ENCODE results near the gene TUSC2.

TUSC2 gene, protein sequence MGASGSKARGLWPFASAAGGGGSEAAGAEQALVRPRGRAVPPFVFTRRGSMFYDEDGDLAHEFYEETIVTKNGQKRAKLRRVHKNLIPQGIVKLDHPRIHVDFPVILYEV

DNA sequence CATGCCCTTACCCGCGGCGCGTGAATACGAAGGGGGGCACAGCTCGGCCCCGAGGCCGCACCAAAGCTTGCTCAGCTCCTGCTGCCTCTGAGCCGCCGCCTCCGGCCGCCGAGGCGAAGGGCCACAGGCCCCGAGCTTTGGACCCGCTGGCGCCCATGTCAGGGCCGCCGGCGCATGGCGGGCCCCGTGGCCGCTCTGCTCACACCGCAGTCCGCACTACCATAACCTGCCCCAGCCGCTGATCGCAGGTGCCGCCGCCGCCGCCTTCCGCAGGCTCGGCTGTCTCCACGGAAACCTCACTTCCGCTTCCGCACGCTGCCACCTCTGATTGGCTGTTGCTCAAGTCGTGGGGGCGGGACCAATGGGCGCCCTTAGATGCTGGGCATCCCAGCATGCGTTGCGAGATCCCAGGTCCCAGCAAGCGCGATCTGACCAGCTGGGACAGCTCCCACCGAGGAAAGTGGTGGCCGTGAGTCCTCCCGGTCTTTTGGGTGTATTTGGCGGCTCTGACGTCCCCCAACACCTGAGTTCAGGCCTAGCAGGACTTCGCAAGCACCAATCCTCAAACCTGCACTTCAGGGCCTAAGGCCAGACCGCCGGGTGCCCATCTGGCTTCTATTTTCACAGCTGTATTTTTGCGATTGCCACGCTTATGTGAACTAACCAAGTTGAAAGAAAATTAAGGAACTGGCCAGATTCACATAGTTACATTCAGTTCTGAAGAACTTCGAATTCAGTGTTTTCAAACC, at the start of gene TUSC2:
Gene TUSC2, minus strand, starts transcription at position 281 of the 749 bp plus-strand sequence. Its CDS starts 124 bp downstream, at position 157.
- peak; percentile 99 for DNase-seq (ENCODE audit: low spot score)

DNA sequence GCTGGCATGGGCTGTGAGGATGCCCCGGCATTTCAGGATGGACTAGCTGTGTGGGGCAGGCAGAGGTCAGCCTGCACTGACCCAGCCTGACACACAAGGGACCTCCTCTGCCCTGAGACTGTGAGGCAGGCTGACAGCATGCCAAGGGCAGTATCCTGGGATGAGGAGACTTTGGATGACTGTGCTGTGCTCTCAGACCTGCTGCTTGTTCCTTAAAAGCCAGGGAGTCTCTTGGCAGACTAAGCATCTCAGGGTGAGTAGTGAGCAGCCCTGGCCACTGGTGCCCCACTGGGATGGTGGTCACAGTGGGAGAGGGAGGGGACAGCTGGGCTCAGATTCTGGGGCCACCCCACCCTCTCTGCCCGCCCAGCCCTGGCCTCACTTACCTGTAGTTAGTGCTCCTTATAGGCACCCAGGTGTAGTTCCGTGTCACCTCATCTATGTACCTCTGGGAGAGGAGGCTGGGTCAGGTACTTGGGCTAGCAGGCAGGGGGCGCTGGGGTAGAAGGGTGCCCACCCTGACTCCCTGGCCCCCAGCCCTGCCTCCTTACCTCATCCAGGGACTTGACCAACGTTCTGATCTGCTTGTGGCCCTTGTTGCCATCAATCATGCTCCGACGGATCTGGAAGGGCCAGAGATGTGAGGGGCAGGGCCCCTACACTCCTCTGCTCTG, 47.4 kb upstream of the TUSC2 start:
- no peak for DNase-seq (ENCODE audit: low spot score)

DNA sequence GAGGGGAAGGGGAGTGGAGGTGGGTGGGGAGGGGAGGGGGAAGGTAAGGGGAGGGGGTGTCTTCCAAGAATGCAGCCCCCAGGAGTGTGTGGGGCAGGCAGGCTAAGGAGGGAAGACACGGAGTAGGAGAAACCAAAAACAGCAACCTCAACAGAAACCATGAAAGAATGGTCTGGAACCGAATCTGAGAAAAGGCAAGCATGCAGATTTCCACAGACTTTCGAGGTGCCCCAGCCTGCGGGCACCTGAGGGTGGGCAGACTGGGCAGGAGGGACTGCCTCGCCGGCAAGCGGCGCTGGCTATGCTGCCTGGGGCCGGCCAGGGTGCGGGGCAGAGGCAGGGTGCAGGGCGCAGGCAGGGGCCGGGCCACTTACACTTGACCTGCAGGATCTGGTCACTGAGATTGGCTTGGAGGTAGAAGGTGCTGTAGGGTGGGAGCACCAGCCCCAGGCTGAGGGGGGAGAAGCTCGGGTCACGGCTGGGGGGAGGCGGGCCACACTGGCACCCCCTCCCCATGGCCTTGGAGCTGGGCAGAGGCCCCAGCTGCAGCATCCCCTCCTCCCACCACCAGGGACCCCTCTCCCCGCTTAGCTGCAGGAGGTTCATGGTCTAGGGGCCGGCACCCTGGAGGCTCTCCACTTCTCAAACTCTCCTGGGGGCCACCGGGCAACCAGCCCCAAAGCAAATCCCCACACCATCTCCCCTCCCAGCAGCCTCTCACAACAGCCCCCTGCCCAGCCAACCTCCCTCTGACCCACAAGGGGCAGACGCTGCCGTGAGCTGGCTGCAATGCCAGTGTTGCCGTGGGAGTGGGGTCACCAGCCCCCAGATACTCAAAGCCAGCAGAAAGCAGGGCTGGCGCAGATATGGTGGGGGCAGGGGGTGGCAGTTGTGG, 46.6 kb upstream of the TUSC2 start:
- DNase-seq (ENCODE audit: low spot score), result no peak

DNA sequence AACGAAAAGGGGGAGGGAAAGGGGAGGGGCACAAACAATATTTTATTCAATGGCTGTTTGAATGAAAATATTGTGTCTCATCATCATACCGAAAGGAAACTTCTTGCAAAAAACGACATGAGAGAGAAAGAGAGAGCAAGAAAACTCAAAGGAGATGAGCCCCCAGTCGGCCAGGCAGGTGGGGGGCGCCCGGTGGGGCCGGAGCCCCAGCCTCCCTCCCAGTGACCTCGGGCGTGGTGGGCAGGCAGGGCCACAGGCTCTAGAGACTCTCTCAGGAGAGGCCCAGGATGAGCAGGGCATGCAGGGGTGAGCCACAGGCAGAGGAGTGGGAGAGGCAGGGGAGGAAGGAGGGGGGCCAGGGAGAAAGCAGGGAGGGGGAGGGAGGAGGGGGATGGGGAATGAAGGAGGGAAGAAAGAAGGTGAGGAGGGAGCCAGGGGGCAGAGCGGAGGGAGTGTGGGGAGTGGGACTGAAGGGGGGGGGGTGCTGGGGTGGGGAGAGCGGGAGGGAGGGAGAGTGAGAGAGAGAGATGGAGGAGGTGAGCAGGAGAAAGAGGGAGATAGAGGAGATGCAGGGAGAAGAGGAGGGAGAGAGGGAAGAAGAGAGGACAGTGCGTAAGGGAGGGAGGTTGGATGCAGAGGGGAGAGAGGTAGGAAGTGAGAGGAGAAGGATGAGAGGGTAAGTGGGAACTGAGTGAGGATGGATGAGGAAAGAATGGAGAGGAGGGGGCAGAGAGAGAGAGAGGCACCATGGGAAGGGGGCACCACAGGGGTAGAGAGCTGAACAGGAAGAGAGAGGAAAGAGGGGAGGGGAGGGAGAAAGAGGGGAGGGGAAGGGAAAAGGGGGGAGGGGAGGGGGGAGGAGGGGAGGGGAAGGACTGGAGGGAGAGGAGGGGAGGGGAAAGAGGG, 45.4 kb upstream of the TUSC2 start:
- no peak for DNase-seq (ENCODE audit: low spot score)

GRCh38 chr3:50372349-50372748, 44.3 kb upstream of the TUSC2 start:
- DNase-seq (ENCODE audit: low spot score), result peak; percentile 73

DNA sequence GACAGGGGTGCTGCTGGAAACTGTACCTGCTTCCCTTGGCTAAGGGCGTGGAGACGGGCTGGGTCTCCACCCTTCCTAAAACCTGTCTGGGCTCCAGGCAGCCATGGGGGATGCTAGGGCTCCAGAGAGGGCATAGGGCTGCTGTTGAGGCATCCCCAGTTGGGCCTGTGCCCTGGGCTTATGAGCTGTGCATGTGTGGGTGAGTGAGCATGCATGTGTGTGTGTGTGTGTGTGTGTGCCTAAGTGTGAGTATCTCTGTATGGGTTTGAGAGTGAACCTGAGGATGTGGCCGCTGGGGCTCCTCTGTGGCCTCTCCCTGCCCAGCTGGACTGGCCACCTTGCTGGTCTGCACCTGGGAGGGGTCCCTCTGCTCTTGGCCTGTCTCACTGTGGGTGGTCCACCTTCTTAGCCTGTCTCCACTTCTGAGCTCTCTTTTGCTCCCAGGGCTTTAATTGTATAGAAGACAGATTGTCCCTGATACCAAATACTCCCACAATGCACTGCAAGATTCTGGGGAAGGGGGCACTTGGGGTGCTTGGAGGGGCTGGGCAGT, 43.2 kb upstream of the TUSC2 start:
- DNase-seq (ENCODE audit: low spot score), result no peak

GRCh38 chr3:50370594-50370993, 42.6 kb upstream of the TUSC2 start:
- no peak for DNase-seq (ENCODE audit: low spot score)

GRCh38 chr3:50369012-50369670, 41.1 kb upstream of the TUSC2 start:
- DNase-seq (ENCODE audit: low spot score), result peak; percentile 33

- DNase-seq (ENCODE audit: low spot score), result no peak
Observed at GRCh38 chr3:50365842-50366220, 37.8 kb upstream of the TUSC2 start.

- DNase-seq (ENCODE audit: low spot score), result peak; percentile 96
Observed at GRCh38 chr3:50365080-50365841, 37.2 kb upstream of the TUSC2 start.

DNA sequence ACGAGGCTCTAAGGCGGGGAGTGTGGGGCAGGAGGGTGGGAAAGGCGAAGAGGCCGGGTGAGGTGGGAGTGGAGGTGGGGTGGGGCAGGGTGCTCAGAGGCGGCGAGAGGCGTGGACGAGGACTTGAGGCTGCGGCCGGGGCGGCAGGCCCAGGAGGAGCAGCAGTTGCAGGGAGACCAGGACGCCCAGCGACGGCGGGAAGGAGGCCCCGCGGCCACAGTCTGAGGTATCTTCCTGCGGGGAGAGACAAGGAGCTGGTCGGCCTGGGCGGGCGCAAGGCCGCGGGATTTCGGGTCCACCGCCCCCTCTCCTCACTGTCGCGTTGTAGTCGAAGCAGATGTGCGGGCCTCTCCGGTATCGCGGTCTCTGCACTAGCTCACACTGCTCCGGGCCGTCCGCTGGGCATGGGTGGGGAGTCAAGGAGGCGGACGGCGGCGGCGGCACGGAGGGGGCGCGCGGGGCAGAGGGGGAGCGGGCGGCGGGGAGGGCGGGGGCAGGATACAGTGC, 36.6 kb upstream of the TUSC2 start:
- DNase-seq (ENCODE audit: low spot score), result no peak

DNA sequence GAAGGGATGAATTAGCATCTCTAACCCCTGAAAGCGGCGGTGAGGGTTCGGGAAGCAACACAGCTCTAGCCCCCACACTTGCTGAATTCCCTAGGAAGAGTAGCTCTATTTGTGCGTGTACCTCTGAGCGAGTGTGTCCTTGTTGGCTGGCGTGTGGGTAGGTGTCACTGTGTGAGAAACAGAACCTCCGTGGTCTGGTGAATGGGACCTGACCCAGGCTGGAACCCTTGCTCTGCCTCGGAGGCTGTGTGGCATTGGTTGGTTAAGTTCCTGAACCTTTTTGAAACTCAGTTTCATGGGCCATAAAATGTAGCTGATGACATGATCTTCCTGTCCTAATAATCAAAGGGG, 31.7 kb upstream of the TUSC2 start:
- no peak for DNase-seq (ENCODE audit: low spot score)

- DNase-seq (ENCODE audit: low spot score), result peak; percentile 98
Observed at GRCh38 chr3:50358911-50359759, 31.1 kb upstream of the TUSC2 start, which contains the start of gene TMEM115. TMEM115 (minus strand) TSS chr3:50359521; CDS start chr3:50359063, 458 bp downstream.

DNA sequence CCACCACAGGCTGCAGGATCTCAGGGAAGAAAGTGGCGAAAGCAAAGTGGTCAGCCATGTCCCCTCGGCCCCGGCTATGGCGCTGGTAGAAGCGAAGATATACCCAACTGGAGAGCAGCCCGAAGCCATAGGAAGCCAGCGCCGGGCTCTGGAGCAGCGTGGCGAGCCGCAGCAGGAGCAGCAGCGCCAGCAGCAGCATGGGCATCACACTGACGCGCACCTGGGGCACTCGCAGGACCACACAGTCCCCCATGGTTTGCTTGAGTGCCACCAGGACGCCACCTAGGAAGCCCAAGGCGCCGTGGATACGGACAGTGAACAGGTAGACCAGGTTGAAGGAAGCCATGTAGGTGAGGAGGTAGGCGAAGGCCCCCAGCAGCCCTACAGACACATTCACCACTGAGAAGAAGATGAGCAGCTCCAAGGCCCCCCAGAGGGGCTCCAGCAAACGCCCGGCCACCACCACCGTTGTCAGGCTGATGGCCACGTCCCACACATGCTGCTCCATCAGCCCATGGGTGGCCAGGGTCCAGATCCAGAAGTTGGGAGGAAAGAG, 30.4 kb upstream of the TUSC2 start:
- no peak for DNase-seq (ENCODE audit: low spot score)

- DNase-seq (ENCODE audit: low spot score), result no peak
Observed at GRCh38 chr3:50357481-50357880, 29.5 kb upstream of the TUSC2 start.

DNA sequence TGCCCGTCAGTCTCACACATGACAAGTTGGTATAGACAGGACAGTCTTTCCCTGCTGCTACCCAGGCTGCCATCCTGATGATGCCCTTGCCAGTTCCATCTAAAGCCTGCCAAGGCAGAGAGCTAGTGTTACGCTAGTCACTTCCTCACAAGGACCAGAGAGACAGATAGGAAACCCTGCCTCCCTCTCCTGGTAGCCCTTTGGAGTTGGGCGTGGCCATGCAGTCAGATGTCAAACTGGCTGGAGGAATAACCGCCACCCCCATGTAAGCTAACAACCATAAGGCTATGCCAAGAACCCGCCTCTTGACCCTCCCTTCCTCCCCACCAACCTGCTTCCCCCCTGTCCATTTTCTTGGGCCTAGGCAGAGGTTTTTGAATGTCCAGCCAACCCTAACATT, 28.5 kb upstream of the TUSC2 start:
- DNase-seq (ENCODE audit: low spot score), result peak; percentile 74

DNA sequence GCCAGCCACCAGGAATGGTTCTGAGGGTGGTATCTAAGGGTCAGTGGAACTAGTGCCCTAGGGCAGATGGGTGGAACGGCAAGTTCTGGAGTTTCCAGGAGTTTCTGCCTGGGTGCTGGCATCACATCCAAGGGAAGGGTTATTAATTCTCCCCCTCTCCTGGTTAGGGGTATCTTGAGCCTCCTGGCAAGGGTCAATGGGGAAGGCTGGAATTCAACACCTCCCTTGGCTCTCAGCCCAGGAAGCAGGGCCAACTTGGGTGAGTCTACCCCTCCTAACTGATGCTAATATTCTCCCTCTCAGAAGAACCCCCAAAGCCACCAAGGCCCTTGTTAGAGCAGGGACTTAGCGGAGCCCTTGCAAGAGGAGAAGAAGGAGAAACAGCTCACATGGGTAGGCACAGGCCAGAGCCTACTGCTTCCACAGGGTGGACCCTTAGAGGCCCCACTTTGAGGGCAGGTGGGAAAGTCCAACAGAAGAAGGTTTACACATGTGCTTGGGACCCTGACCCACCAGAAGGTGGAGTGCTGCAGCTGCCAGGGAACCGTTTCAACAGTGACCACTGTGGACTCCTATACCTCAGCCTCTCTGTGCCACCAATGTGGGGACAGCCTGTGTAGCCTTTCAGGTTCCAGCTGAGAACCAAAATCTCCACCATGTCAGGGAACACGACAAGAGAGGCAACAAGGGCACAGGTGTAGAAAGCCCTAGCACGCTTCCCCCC, 28.0 kb upstream of the TUSC2 start:
- DNase-seq (ENCODE audit: low spot score), result no peak

DNA sequence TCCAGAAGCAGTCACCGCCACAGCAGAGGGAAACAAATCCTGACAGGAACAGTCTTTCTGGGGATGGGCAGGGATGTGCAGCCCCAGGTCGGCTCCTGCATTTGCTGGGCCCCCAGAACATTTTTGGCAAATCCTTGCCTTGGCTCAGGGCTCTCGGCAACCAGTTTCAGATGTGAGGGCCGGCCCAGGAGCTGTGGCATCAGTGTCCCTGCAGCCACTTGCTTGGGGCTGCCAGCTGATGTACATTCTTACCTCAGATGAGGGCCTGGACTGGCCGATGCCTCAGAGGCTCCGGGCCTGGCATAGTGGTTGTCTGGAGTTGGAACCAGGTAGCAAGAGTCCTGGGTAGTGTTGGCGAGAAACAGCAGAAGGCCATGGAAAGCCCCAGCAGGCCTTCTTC, 26.8 kb upstream of the TUSC2 start:
- no peak for DNase-seq (ENCODE audit: low spot score)

Measured in hematopoietic multipotent progenitor cell treated with erythropoietin and hydrocortisone succinate and interleukin-3 and kit ligand, for 17 days (in vitro differentiated cells).